ENCODE measurements around the gene DLGAP1.

GRCh38 chr18:3692113-3692621 lies 762.9 kb downstream of the DLGAP1 start:
- no peak for TF ChIP-seq CTCF (IDR thresholded peaks at IDR 0.05; ENCODE audit: insufficient read depth, low read length)
- no peak for TF ChIP-seq POLR2AphosphoS5 (IDR thresholded peaks at IDR 0.05; ENCODE audit: low read depth)
- no peak for TF ChIP-seq REST (IDR thresholded peaks at IDR 0.05; ENCODE audit: insufficient replicate concordance, low read depth)

Data from HL-60 (cell line).